ENCODE results near the gene MMP12.

- no peak for TF ChIP-seq CTCF (IDR thresholded peaks at IDR 0.05; ENCODE audit: low read depth, low read length, poor library complexity, severe bottlenecking)
- TF ChIP-seq EZH2phosphoT487 (IDR thresholded peaks at IDR 0.05; ENCODE audit: borderline replicate concordance, low read length), result no peak
These were observed 6.4 kb downstream of the MMP12 start for GRCh38 chr11:102868339-102868738.

All from DOHH2 (cell line).